ENCODE measurements around the gene DTNBP1. TPM values are rescaled to one million over a fixed set of nuclear protein-coding genes. Genes with fewer than 3 reads are reported as not detected.

DTNBP1 gene
- total RNA-seq, 1 donor from 2014 or later: 19.2 TPM

DNA sequence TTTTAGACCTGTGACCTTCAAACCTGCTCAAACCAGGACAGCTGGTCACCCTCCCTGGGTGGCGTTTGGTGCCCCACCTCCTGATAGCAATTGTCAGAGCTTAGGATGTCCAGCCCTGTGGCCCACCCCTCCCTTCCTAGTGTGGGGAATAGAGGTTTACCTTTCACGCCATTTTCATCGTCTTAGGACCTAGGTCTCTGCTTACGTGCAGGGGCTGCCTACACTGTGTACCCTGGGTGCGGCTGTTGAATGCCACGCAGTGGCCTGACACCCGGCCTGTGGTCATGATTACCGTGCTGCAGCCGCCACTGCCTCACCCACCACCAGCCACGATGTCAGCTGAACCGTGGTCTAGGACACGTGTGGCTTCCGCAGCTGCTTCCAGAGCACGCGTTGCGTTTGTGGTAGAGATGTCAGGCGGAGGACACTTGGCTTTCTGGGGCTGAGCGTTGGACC is 157.3 kb downstream of the DTNBP1 start:
- DNase-seq: no peak
- H3K36me3 ChIP-seq: peaks cover 41% of the 10 kb centered on the region

DNA sequence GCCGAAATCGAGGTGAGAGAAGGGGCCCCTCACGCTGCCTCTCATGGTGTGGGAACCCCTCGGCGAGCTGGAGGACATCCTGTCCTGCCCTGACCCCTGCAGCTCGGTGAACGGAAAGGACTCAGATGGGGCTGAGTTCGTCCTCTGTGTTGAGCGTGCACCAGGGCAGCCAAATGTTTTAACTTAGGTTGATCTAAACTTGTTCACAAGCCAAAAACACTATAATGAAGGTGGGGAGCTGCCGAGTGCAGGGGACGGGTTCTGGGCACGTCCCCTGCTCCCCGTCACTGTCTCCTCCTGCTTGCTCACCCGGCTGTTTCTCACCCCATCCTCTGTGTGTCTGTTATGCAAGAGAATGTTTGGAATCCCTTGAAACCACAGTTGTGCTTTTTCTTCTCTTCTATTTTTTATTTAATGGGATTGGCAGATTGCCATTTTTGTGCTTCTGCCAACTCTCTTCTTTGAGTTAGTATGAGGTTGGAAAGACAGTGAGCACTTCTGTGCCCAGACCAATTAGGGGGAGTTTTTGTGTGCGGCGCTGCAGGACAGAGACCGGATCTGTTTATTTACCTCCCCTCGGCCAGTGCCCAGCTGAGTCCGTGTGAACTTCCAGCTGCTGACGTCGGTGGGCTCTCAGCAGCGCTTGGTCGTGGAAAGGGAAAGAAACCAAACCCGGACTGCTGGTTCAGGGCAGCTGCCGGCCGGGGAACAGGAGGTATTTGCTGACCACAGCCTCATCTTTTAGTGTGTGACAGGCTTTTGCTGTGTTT is 158.1 kb downstream of the DTNBP1 start:
- Histone ChIP-seq H3K9me3 (replicated peaks) (no peaks in the 10 kb centered on the region), H3K4me1 (peaks cover 77% of the 10 kb centered on the region), H3K4me3 (peak overlapping the region; percentile 57), H3K27ac (replicated peaks) (peak overlapping the region; percentile 87), H3K36me3 (peaks cover 41% of the 10 kb centered on the region), H3K27me3 (ENCODE audit: low read depth) (no peaks in the 10 kb centered on the region)
- intact Hi-C loops (cut with micrococcal nuclease): loop anchor here (10.0 kb wide), 1 partner anchor 120 kb away; no protein-coding TSS in a partner anchor
- DNase-seq: peak; percentile 73
- TF ChIP-seq, protein P1, sequence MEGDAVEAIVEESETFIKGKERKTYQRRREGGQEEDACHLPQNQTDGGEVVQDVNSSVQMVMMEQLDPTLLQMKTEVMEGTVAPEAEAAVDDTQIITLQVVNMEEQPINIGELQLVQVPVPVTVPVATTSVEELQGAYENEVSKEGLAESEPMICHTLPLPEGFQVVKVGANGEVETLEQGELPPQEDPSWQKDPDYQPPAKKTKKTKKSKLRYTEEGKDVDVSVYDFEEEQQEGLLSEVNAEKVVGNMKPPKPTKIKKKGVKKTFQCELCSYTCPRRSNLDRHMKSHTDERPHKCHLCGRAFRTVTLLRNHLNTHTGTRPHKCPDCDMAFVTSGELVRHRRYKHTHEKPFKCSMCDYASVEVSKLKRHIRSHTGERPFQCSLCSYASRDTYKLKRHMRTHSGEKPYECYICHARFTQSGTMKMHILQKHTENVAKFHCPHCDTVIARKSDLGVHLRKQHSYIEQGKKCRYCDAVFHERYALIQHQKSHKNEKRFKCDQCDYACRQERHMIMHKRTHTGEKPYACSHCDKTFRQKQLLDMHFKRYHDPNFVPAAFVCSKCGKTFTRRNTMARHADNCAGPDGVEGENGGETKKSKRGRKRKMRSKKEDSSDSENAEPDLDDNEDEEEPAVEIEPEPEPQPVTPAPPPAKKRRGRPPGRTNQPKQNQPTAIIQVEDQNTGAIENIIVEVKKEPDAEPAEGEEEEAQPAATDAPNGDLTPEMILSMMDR (IDR thresholded peaks at IDR 0.05; ENCODE audit: borderline replicate concordance): no peak

More for the DNA sequence above, 157.3 kb downstream of the DTNBP1 start:
- TF ChIP-seq, protein P1 (IDR thresholded peaks at IDR 0.05; ENCODE audit: borderline replicate concordance): no peak
- H3K4me3 ChIP-seq: peak overlapping the region; percentile 57
- H3K9me3 ChIP-seq (replicated peaks): no peaks in the 10 kb centered on the region
- no peaks in the 10 kb centered on the region for H3K27me3 ChIP-seq (ENCODE audit: low read depth)
- peak overlapping the region; percentile 87 for H3K27ac ChIP-seq (replicated peaks)
- peaks cover 85% of the 10 kb centered on the region for H3K4me1 ChIP-seq
- intact Hi-C loops (cut with micrococcal nuclease): loop anchor here (10.0 kb wide), 1 partner anchor 119 kb away; no protein-coding TSS in a partner anchor

DNA sequence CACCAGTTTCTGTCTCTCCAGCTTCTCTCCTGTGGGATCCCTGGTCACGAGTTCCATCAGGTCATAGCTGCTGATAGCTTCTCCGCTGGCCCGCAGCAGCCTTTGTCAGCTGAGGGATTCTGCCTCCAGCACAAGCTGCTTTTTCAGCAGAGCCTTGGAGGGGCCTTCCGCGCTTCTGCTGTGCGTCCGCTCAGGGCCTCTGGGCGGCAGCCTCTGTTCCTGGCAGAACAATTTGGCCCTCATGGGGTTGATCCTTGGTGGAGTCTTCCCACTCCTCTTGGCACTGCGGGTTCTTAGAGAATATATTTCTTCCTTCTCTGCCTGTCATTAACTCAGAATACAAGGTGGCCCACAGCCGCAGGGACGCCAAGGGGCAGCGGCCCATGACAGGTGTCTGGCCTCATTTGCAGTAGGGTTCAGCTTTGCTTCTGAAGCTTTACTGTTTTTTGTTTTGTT is 158.8 kb downstream of the DTNBP1 start:
- TF ChIP-seq, protein P1 (IDR thresholded peaks at IDR 0.05; ENCODE audit: borderline replicate concordance): peak; percentile 50
- H3K9me3 ChIP-seq (replicated peaks): no peaks in the 10 kb centered on the region
- no peaks in the 10 kb centered on the region for H3K27me3 ChIP-seq (ENCODE audit: low read depth)
- intact Hi-C loops (cut with micrococcal nuclease): loop anchor here (10.0 kb wide), 1 partner anchor 121 kb away; no protein-coding TSS in a partner anchor
- H3K36me3 ChIP-seq: peaks cover 36% of the 10 kb centered on the region
- H3K27ac ChIP-seq (replicated peaks): peak overlapping the region; percentile 87
- DNase-seq: peak; percentile 78
- peaks cover 77% of the 10 kb centered on the region for H3K4me1 ChIP-seq
- peak overlapping the region; percentile 57 for H3K4me3 ChIP-seq

DNA sequence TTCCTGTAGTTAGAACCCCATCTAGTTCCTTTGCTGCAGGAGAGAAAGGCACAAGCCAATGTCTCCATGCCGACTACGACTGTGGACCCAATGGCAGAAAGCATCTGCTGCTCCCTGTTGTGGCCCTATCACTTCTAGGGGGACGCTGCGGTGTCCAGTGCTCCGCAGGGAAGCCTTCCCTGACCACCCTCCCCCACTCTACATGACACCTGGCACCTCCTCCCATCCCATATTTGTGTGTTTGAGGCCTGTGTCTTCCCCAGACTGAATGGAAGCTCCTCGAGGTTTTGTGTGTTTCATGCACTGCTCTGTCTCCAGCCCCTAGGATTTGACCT is 159.5 kb downstream of the DTNBP1 start:
- DNase-seq: no peak
- Histone ChIP-seq H3K4me3 (no peak overlapping the region), H3K27me3 (ENCODE audit: low read depth) (no peaks in the 10 kb centered on the region), H3K4me1 (peaks cover 81% of the 10 kb centered on the region), H3K36me3 (peaks cover 29% of the 10 kb centered on the region), H3K9me3 (replicated peaks) (no peaks in the 10 kb centered on the region), H3K27ac (replicated peaks) (peak overlapping the region; percentile 87)
- intact Hi-C loops (cut with micrococcal nuclease): loop anchor here (10.0 kb wide), 1 partner anchor 121 kb away; no protein-coding TSS in a partner anchor
- TF ChIP-seq, protein P1 (IDR thresholded peaks at IDR 0.05; ENCODE audit: borderline replicate concordance): no peak

DNA sequence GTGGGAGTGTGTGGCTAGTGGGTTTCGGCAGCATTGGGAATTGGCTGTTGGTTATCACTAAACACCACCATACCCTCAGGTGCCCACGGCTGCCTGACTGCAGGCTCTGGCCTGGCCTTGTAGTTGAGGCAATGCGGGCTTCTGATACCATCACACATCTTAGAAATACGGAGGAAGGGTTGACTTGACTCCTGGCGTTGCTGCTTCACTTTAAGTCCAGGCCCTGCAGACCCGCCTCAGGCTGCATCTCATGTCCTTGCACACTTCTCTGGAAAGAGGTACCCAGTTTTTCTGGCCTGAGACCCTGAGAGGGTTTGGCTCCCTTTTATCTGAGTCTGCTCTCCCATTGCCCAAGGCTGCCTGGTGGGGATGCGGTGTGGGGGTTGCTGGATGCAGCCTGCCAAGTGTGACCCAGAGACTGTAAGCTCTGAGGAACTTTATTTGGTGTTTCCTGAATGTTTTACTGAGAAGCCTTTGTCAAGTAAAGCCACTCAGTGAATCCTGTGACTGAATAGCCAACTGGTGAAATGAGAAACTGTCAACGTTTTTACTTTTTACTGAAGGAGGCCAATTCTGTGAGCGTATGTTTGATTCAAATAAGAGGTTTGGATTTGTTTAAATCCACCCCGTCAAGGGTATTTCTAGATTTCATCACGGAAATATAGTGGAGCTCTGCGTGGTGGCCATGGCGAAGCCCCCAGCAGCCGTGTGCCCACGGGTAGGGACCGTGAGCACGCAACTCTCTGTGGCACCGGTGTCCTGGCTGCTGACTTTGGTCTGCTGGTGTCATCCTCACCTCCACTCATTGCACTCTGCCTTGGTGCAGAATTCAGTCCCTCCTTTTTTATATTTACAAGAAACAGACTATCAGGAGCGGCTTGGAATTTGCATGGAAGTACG is 160.1 kb downstream of the DTNBP1 start:
- Histone ChIP-seq H3K9me3 (replicated peaks) (no peaks in the 10 kb centered on the region), H3K4me3 (peak overlapping the region; percentile 8), H3K27ac (replicated peaks) (peak overlapping the region; percentile 87), H3K27me3 (ENCODE audit: low read depth) (no peaks in the 10 kb centered on the region), H3K36me3 (peaks cover 23% of the 10 kb centered on the region), H3K4me1 (peaks cover 81% of the 10 kb centered on the region)
- intact Hi-C loops (cut with micrococcal nuclease): loop anchor here (10.0 kb wide), 1 partner anchor 122 kb away; no protein-coding TSS in a partner anchor
- no peak for DNase-seq
- TF ChIP-seq, protein P1 (IDR thresholded peaks at IDR 0.05; ENCODE audit: borderline replicate concordance): no peak

All from left ventricle myocardium inferior (tissue), 1 donor.